Cardiac fibroblast (primary cell): ENCODE measurements around the gene TPD52L2.
"Not testable (repeated sequence)": the region's sequence is repeated elsewhere in the genome, so short reads cannot be mapped to it uniquely, and the experiment has no call there.

Experiments
- DNase-seq, 2 donors: peaks; one replicate each; pipeline versions ENCODE4 v3.0.0 to v3.0.0-alpha.2; 2010; ENCODE audit warnings: low read depth in 2 of 2
- H3K4me3 ChIP-seq, 2 donors: replicated peaks in 1 of 2; 1 replicate in 1 of 2; 2 replicates in 1 of 2; pipeline ENCODE4 v1.5.1; 2011; ENCODE audit warnings: low read depth in 2 of 2, low read length in 2 of 2, mild to moderate bottlenecking in 2 of 2, moderate library complexity in 1 of 2
- CTCF ChIP-seq: IDR thresholded peaks from one replicate; pipeline ENCODE4 v1.5.1; 2011; ENCODE audit warnings: low read depth, mild to moderate bottlenecking, low read length, inconsistent platforms

TPD52L2 gene

GRCh38 chr20:63876489-63877036 lies 11.5 kb downstream of the TPD52L2 start:
- no peak for TF ChIP-seq CTCF
- H3K4me3 ChIP-seq: no peak overlapping the region
- DNase-seq: no peak

DNA sequence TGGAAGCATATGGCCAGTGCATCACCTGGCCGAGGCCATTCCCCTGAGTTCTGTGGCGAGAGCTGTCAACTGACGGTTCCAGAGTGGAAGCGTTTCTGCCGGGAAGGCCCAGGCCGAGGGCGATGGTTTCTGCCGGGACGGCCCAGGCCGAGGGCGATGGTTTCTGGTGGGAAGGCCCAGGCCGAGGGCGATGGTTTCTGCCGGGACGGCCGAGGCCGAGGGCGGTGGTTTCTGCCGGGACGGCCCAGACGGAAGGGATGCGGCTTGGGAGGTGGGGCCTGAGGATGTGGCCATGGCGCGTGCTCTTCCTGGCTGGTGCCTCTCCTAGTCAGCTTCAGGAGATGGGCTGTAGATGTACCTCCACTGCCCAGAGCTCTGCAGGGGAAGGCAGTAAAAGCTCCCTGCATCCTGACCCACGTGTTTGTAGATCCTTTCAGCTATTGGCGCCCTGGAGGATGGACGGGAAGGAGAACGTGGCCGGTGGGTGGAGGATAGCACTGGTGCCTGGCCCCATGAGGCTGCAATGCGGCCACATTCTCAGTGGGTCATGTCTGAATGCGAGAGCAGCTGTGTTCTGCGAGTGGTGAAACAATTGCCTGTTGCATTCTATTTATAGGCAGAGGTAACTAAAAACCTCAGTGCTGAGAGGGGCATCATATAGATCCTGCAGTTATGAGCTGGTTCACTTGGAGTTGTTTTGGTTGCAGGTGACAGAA lies 12.8 kb downstream of the TPD52L2 start:
- DNase-seq: no peak
- TF ChIP-seq CTCF: no peak
- no peak overlapping the region for H3K4me3 ChIP-seq

DNA sequence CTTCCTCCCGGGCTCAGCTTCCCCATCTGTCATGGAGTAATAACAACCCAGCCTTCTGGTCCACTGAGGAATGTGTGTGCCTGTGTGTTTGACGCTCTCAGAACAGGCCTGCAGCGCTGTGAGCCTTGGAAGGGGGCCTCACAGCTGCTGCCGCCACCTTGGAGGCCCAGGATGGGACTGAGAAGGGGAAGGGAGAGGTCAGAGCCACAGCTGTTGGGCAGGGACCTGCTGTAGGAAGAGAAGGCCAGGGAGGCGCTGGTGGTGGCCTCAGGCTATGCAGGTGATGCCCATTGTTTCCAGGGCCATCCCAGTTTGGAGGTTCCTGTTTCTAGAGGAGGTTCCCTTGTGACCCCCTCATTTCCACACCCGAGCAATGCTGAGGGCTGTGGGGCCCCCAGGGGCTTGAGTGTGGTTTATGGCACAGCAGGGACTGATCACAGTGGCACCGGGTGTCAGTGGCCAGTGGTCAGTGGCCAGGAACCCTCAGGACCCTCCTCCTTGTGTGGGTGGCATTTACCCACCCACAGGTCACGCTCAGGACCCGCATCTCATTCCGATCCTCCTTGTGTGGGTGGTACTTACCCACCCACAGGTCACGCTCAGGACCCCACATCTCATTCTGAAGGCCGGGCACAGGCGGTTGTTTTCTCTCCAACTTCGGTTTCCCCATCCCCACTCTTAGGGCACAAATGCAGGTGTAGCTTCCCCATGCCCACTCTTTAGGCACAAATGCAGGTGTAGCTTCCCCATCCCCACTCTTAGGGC lies 14.0 kb downstream of the TPD52L2 start:
- no peak for DNase-seq
- TF ChIP-seq CTCF: no peak
- no peak overlapping the region for H3K4me3 ChIP-seq

- DNase-seq, H3K4me3 ChIP-seq: not testable (repeated sequence)
These were observed 15.8 kb downstream of the TPD52L2 start for GRCh38 chr20:63880901-63881300.

GRCh38 chr20:63881451-63882226 lies 16.6 kb downstream of the TPD52L2 start:
- no peak for DNase-seq
- TF ChIP-seq CTCF: no peak
- H3K4me3 ChIP-seq: no peak overlapping the region

- no peak for DNase-seq
- no peak overlapping the region for H3K4me3 ChIP-seq
- no peak for TF ChIP-seq CTCF
These were observed 17.5 kb downstream of the TPD52L2 start for GRCh38 chr20:63882257-63883200.
